ENCODE results near the gene DDX49. TPM values are rescaled to one million over a fixed set of nuclear protein-coding genes. Genes with fewer than 3 reads are reported as not detected.

The DDX49 gene
- total and polyA plus RNA-seq, 9 of the 15 experiments (the other 6 are each of a cell fraction or from before 2014, with no cell fraction given) = 1.1 to 113 (median 45.7) TPM

GRCh38 chr19:18919086-18919899 is at the start of gene DDX49, which contains the start of gene COPE (continued):
- TF ChIP-seq MNT (conservative IDR thresholded peaks at IDR 0.05) = peak; percentile 94 to 98
- peak; percentile 94 for TF ChIP-seq ATF7 (IDR thresholded peaks at IDR 0.05)
- TF ChIP-seq TBL1XR1 (IDR thresholded peaks at IDR 0.05; ENCODE audit: low read length in 2 of 2) = peak in 1 of 2 experiments; percentile 56; a peak in 2 of 4 replicates
- peak; percentile 88 for TF ChIP-seq TAF9B (IDR thresholded peaks at IDR 0.05; ENCODE audit: partially characterized antibody)
- no peak for TF ChIP-seq NFATC3 (IDR thresholded peaks at IDR 0.05)
- peak; percentile 75 for TF ChIP-seq RBBP5 (IDR thresholded peaks at IDR 0.05; ENCODE audit: borderline replicate concordance, insufficient read depth, low read length, poor library complexity, severe bottlenecking)
- TF ChIP-seq TRIM28 (IDR thresholded peaks at IDR 0.05) = no peak
- peak; percentile 88 for TF ChIP-seq ZBTB2 (IDR thresholded peaks at IDR 0.05)
- no peak for TF ChIP-seq SRSF9 (IDR thresholded peaks at IDR 0.05; ENCODE audit: borderline replicate concordance, low read depth, low read length)
- no peak for TF ChIP-seq ZBTB17 (CRISPR knock-in tag; IDR thresholded peaks at IDR 0.05)
- TF ChIP-seq SUPT5H (IDR thresholded peaks at IDR 0.05) = peak; percentile 95
- TF ChIP-seq TCFL5 (CRISPR knock-in tag; conservative IDR thresholded peaks at IDR 0.05) = no peak
- TF ChIP-seq ELF2 (CRISPR knock-in tag; IDR thresholded peaks at IDR 0.05) = peak; percentile 99
- TF ChIP-seq FOXP4 (CRISPR knock-in tag; IDR thresholded peaks at IDR 0.05; ENCODE audit: borderline replicate concordance) = no peak
- TF ChIP-seq ZNF408 (CRISPR knock-in tag; IDR thresholded peaks at IDR 0.05; ENCODE audit: low read depth) = no peak
- 0 out of 2 replicates have a peak, but pooled peaks have one; percentile 5 for TF ChIP-seq BCL6 (CRISPR knock-in tag; IDR thresholded peaks at IDR 0.05)
- TF ChIP-seq NONO (IDR thresholded peaks at IDR 0.05; ENCODE audit: low read depth in 2 of 2, low read length in 1 of 2) = 0 out of 4 replicates have a peak, but pooled peaks of 1 of the 2 experiments have one; percentile 33
- peak; percentile 95 for TF ChIP-seq POLR2A (conservative IDR thresholded peaks at IDR 0.05)
- TF ChIP-seq ELF4 (CRISPR knock-in tag; IDR thresholded peaks at IDR 0.05) = peak; percentile 74; the same call in 1 of the 2 replicates
- TF ChIP-seq TOE1 (IDR thresholded peaks at IDR 0.05; ENCODE audit: borderline replicate concordance) = peak; percentile 6; the same call in 1 of the 2 replicates
- no peak for TF ChIP-seq TOE1 (CRISPR knock-in tag; IDR thresholded peaks at IDR 0.05; ENCODE audit: borderline replicate concordance, low read depth)
- peak; percentile 86 for TF ChIP-seq POLR2B (IDR thresholded peaks at IDR 0.05; ENCODE audit: low read depth, partially characterized antibody)
- TF ChIP-seq MAFG (tag; conservative IDR thresholded peaks at IDR 0.05) = no peak
- no peak for TF ChIP-seq NR2C2 (CRISPR knock-in tag; IDR thresholded peaks at IDR 0.05)
- TF ChIP-seq NR2C2 (tag; IDR thresholded peaks at IDR 0.05) = peak; percentile 89

Measured in K562 (cell line).